ENCODE data around the gene TRUB2.

GRCh38 chr9:128260340-128260739 lies 61.9 kb downstream of the TRUB2 start:
- TF ChIP-seq CTCF (IDR thresholded peaks at IDR 0.05) (no peak), POLR2AphosphoS5 (IDR thresholded peaks at IDR 0.05; ENCODE audit: low read depth, low read length) (no peak), TCF7L2 (IDR thresholded peaks at IDR 0.05; ENCODE audit: low read depth, low read length) (no peak), SIN3A (IDR thresholded peaks at IDR 0.05; ENCODE audit: borderline replicate concordance, insufficient read depth, low read depth, low read length) (no peak)

All from Panc1 (cell line).